Effector memory CD4-positive, alpha-beta T cell (primary cell): ENCODE measurements around the gene KRT80.

ENCODE experiments used
- DNase-seq, 3 donors: peaks; one replicate each; pipeline ENCODE4 v3.0.0-alpha.2; 2020
- H3K27ac ChIP-seq: 2 replicates; pipeline ENCODE4 v1.7.0; 2013; ENCODE audit warnings: mild to moderate bottlenecking, low read length, moderate library complexity; ENCODE audit not compliant: insufficient read depth, poor library complexity, severe bottlenecking
- H3K27me3 ChIP-seq: replicated peaks from 2 replicates; pipeline ENCODE4 v1.7.0; 2013; ENCODE audit warnings: mild to moderate bottlenecking, low read length; ENCODE audit not compliant: insufficient read depth, control insufficient read depth, poor library complexity, severe bottlenecking
- H3K36me3 ChIP-seq: 2 replicates; pipeline ENCODE4 v1.7.0; 2013; ENCODE audit warnings: mild to moderate bottlenecking, low read length, moderate library complexity; ENCODE audit not compliant: control insufficient read depth, insufficient read depth
- H3K4me1 ChIP-seq: 2 replicates; pipeline ENCODE4 v1.7.0; 2013; ENCODE audit warnings: low read length, mild to moderate bottlenecking; ENCODE audit not compliant: control insufficient read depth, insufficient read depth, poor library complexity, severe bottlenecking
- H3K4me3 ChIP-seq: 2 replicates; pipeline ENCODE4 v1.7.0; 2013; ENCODE audit warnings: low read length, low read depth, mild to moderate bottlenecking; ENCODE audit not compliant: insufficient read depth, poor library complexity, severe bottlenecking
- H3K9me3 ChIP-seq: 2 replicates; pipeline ENCODE4 v1.7.0; 2013; ENCODE audit warnings: mild to moderate bottlenecking, low read length, moderate library complexity; ENCODE audit not compliant: control insufficient read depth

KRT80 gene

DNA sequence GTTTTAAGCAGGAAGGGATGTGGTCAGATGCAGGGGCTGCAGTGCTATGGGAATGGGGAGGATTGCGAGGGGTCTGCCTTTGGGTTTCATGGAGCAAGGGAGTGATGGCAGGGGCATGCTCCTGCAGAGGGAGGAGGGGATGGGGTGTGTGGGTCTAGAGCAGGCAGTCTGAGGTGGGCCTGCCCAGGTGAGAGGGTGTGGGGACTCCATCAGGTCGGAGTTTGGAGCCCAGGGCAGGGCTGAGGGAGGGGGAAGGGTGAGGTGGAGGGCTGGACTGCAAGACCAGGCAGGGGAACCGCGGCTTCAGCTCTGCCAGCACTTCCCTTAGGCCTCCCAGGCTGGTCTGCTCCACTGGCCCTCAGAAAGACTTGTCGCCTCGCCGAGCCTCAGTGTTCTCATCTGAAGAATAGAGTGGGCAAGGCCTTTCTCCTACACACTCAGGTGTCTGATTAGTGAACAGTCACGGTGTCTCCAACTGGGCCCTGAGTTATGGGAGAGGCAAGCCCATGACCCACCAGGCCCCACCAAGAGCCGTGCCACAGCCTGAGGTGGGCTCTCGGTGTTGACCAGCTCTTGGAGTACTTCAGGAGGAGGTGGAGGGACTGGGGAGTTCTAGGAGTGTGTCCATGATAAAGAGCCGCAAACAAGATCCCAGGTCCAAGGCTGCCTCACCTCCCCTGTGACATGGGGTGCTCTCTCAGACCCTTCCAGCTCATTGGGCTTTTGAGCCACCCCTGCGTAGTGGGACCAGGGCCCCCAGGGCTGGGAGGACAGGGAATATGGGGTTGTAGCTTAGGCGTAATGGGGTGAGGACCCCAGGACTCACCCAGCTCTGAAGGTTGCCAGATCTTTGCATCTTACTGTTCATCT lies 20.1 kb upstream of the KRT80 start:
- DNase-seq, result no peak
- H3K4me3 ChIP-seq, result no peak overlapping the region
- no peak overlapping the region for H3K27ac ChIP-seq

DNA sequence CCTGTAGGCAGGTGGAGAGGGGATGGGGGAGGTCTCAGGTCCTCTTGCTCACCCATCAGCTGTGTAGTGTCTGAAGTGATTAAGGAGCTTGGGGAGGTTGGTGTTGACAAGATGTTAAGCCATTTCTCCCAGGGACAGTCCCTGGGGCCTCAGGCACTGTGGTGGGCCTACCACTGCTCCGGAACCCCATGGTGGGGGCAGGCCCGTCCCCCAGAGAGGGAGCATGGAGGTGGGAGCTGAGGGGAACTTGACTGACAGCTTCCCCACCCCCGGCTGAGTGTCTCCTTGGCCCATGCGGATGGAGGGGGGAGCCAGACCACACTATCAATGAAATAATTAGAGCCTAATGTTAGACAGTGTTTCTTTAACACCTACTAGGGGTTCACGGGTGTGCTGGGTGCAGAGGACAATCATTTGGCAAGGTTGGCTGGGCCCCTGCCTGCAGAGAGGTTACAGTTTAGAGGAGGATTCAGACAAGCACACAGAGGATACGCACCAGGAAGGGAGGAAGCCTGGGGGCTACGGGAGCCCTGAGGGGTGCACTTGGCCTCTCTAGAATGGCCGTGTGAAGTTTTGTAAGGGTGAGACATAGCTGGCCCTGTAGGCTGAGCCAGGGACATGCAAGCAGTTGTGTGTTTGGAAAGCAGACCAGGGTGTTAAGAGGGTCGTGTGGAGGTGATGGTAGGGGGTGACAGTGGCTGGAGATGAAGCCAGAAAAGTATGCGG lies 19.3 kb upstream of the KRT80 start:
- Histone ChIP-seq H3K4me1 (no peaks in the 10 kb centered on the region), H3K4me3 (no peak overlapping the region), H3K27me3 (no peaks in the 10 kb centered on the region), H3K27ac (no peak overlapping the region), H3K9me3 (no peaks in the 10 kb centered on the region), H3K36me3 (no peaks in the 10 kb centered on the region)
- no peak for DNase-seq

More for the DNA sequence above, 20.1 kb upstream of the KRT80 start:
- no peaks in the 10 kb centered on the region for H3K9me3 ChIP-seq
- no peaks in the 10 kb centered on the region for H3K4me1 ChIP-seq
- H3K27me3 ChIP-seq, result no peaks in the 10 kb centered on the region
- H3K36me3 ChIP-seq, result no peaks in the 10 kb centered on the region

DNA sequence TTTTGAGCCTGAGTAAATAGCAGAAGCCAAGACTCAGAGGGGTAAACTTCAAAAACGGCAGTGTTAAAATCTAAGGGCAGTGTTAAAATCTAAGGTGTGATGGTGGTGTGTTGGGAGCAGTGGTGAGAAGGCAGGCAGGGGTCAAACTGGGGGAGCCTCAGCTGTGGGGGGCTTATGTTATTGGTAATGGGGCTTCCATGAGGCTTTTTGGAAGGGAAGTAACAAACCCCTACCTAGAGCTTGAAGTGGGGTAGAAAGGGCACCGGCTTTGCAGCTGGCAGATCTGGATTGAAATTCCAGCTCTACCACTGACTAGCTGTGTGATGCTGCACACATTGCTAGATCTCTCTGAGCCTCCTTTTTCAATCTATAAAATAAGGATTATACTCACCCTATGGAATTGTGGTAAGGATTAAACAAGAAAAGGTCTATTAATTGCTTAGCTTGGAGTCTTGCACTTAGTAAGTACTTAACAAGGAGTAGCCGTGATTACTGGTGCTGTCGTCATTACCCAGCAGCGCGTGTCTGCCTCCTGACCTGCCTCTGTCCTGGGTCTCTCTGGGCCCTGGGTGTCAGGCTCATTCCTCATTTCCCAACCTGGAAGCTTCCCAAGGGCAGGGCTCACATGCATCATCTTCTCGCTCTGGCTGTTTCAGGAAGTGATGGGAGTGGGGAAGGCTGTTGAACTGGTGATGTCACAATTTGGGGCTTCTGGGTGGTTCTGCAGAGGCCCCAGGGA lies 18.5 kb upstream of the KRT80 start:
- no peak overlapping the region for H3K27ac ChIP-seq
- no peak overlapping the region for H3K4me3 ChIP-seq
- DNase-seq, result no peak
- H3K4me1 ChIP-seq, result no peaks in the 10 kb centered on the region
- no peaks in the 10 kb centered on the region for H3K27me3 ChIP-seq
- H3K36me3 ChIP-seq, result no peaks in the 10 kb centered on the region
- no peaks in the 10 kb centered on the region for H3K9me3 ChIP-seq

DNA sequence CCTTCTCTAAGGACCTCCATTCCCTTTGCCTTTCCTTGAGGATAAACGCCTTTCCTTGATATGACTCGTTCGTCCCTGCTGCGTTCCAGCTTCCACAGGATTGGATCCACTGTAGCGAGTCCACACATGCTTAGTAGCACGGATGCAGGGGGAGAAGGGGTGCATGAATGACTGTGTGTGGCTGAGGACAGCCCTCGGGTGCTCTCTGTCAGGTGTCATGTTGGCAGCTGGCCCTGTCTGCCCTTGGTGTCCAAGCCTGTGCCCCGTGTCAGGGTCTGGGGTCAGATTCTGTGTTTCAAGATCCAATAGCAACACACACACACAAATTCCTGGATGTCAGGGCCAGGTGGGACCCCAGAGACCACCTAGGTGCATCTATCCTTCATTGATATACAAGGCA lies 17.5 kb upstream of the KRT80 start:
- Histone ChIP-seq H3K27me3 (no peaks in the 10 kb centered on the region), H3K9me3 (no peaks in the 10 kb centered on the region), H3K36me3 (no peaks in the 10 kb centered on the region), H3K4me1 (no peaks in the 10 kb centered on the region), H3K27ac (no peak overlapping the region), H3K4me3 (no peak overlapping the region)
- no peak for DNase-seq

DNA sequence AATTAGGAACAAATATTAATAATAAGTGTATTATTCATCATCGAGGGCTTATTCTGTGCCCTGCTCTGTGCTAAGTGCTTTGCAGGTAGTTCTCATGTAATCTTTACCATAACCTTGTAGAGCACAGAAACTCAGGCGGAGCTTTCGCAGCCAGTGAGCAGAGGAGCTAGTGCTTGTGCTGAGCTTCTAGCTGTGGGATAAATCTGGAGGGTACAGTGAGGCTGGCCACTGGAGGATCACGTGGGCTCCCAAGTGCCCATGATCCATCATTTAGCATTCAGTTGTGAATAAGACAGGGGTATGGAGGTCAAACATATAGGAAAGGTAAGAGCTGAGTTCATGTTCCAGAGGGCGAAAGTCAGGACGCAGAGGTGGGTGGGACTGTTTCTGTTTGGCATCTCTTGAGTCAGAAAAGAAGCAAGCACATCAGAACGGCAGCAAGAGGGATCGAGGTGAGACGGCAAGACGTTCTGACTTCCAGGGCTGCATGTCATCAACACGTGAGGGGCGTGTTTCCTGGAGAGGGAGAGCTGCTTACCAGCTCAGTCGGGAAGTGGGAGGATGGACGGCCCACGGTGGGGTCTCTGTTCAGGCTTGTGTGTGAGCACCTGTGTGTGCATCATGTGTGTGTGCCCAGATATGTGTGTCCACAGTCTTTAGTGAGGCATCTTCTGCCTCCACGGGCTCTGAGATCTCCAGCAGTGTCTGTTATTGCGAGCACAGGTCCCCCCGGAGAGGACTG lies 16.8 kb upstream of the KRT80 start:
- Histone ChIP-seq H3K9me3 (no peaks in the 10 kb centered on the region), H3K27me3 (no peaks in the 10 kb centered on the region), H3K27ac (no peak overlapping the region), H3K4me3 (no peak overlapping the region), H3K36me3 (no peaks in the 10 kb centered on the region), H3K4me1 (no peaks in the 10 kb centered on the region)
- no peak for DNase-seq

DNA sequence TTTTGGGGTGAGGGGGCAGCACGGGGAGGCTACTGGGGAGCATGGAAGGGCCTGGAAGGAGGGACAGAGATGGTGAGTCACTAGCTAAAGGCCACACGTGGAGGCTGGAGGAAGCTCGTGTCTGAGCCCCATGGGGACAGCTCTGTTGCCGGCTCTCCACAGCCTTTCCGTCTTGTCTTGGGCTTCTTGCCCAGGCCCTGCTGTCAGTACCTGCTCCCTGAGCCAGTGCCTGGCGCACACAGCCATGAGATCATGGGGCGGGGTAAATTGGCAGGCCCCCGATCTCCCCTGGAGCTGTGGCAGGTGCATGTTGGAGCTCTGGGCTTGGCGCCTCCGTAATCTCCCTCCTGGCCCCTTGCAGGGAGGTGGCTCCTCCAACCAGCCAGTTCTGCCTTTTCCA lies 16.1 kb upstream of the KRT80 start:
- no peak for DNase-seq
- Histone ChIP-seq H3K27ac (no peak overlapping the region), H3K27me3 (no peaks in the 10 kb centered on the region), H3K4me1 (no peaks in the 10 kb centered on the region), H3K4me3 (no peak overlapping the region), H3K9me3 (no peaks in the 10 kb centered on the region), H3K36me3 (no peaks in the 10 kb centered on the region)

DNA sequence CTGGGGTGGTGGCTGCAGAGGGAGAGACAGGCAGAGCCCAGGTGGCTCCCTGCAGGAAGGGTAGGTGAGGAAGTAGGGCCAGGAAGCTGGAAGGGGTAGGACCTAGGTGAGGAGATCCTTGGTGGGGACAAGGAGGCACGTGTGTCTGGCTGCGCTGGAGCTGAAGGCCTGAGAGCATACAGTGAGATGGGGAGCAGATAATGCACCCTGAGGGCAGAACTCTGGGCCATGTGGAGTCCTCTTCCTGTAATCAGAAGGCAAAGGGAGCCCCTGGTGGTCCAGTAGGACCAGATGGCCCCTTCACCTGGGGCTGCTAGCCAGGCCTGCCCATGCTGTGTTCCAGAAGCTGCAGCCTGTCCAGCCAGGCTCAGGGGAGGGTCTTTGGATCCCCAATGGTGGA lies 15.3 kb upstream of the KRT80 start:
- no peak for DNase-seq
- no peaks in the 10 kb centered on the region for H3K36me3 ChIP-seq
- H3K9me3 ChIP-seq, result no peaks in the 10 kb centered on the region
- H3K4me3 ChIP-seq, result no peak overlapping the region
- H3K27me3 ChIP-seq, result no peaks in the 10 kb centered on the region
- H3K4me1 ChIP-seq, result no peaks in the 10 kb centered on the region
- H3K27ac ChIP-seq, result no peak overlapping the region

DNA sequence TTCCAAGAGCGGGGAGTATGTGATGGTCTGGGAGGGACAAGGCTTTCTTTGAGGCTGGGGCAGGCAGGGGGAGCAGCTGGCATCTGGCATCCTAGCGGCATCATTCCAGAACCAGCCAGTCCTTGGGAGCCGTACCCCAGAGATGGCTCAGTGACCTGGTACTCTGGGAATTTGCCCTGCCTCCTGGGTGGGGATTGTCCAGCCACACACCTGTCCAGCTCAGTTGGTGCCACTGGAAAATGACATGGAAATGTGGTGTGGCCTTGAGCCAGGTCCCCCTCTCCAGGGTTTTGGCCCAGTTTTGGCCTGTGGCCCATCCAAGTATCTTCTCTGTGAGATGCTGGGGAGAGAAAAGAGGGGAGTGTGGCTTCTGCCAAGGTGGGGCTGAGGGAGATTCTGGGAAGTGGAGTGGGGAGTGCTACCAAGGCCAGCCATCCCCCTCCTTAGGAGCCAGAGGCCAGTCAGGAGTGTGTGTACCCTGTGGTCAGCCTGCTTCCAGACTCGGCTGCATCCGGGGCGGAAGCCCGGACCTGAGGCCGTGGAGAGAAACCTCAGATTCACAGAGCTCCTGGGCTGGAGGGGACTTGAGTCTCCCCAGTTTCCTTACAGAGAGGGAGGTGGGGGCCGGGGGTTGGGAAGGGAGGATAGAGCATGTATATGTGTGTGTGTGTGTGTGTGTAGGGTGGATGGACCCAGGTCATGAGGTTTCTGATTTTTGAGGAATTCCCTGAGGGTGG lies 14.7 kb upstream of the KRT80 start:
- Histone ChIP-seq H3K36me3 (no peaks in the 10 kb centered on the region), H3K27me3 (no peaks in the 10 kb centered on the region), H3K27ac (no peak overlapping the region), H3K4me3 (no peak overlapping the region), H3K9me3 (no peaks in the 10 kb centered on the region), H3K4me1 (no peaks in the 10 kb centered on the region)
- no peak for DNase-seq

DNA sequence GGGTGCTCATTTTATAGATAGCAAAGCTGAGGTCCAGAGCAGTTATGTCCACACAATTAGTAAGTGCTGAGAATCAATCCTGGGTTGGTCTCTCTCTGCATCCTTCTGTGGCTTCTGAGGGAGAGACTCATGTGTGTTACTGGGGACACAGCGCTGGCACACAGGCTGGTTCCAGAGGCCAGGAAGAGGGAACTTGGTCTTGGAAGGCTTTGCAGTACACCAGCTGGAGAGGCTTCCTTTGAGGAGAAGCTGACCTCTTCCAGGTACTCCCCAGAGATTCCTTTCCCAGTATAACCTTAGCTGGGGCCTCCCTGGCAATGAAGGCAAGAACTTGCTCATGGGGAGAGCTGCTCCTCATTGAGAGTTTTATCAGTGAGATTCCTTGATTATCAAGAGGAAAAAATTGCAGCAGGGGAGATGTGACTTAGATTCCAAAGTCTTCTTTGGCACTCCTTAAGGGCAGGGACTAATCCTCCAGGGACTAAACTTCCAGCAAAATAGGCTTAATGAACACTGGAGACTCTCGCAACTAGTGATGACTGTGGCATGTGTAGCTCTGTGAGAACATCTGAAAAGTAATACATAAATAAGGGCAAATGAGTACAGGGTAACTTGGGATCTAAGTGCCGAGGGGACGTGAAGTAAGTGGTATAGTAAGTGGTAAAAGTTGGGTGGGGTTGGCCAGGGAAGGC lies 13.9 kb upstream of the KRT80 start:
- DNase-seq, result no peak
- Histone ChIP-seq H3K27me3 (no peaks in the 10 kb centered on the region), H3K4me3 (no peak overlapping the region), H3K27ac (no peak overlapping the region), H3K9me3 (no peaks in the 10 kb centered on the region), H3K36me3 (no peaks in the 10 kb centered on the region), H3K4me1 (no peaks in the 10 kb centered on the region)
